Memory B cell (primary cell): ENCODE measurements around the gene APRT.
A peak's percentile ranks its signal among the peaks of the same experiment; 100 is the strongest.

Experiments
- ATAC-seq: fragments of 150-1000 bp; cut with Tn5 transposase; 2 replicates; pipeline ENCODE4 v1.10.0; 2021; ENCODE audit warnings: low read depth, mild to moderate bottlenecking, moderate library complexity
- DNase-seq, 2 donors: peaks; one replicate each; pipeline ENCODE4 v3.0.0; 2022; ENCODE audit warnings: low spot score in 2 of 2
- H3K27ac Mint-ChIP-seq: one replicate; pipeline ENCODE4 v1.8.0; 2022; ENCODE audit warnings: mild to moderate bottlenecking, moderate library complexity, mixed read lengths
- H3K27me3 Mint-ChIP-seq: one replicate; pipeline ENCODE4 v1.8.0; 2022; ENCODE audit warnings: mixed read lengths
- H3K36me3 Mint-ChIP-seq: one replicate; pipeline ENCODE4 v1.8.0; 2022; ENCODE audit warnings: mild to moderate bottlenecking, mixed read lengths
- H3K4me1 Mint-ChIP-seq: one replicate; pipeline ENCODE4 v1.8.0; 2022; ENCODE audit warnings: mixed read lengths
- H3K4me3 Mint-ChIP-seq: one replicate; pipeline ENCODE4 v1.8.0; 2022; ENCODE audit warnings: mild to moderate bottlenecking, moderate library complexity, mixed read lengths
- H3K9me3 Mint-ChIP-seq: one replicate; pipeline ENCODE4 v1.8.0; 2022; ENCODE audit warnings: mixed read lengths

APRT gene

DNA sequence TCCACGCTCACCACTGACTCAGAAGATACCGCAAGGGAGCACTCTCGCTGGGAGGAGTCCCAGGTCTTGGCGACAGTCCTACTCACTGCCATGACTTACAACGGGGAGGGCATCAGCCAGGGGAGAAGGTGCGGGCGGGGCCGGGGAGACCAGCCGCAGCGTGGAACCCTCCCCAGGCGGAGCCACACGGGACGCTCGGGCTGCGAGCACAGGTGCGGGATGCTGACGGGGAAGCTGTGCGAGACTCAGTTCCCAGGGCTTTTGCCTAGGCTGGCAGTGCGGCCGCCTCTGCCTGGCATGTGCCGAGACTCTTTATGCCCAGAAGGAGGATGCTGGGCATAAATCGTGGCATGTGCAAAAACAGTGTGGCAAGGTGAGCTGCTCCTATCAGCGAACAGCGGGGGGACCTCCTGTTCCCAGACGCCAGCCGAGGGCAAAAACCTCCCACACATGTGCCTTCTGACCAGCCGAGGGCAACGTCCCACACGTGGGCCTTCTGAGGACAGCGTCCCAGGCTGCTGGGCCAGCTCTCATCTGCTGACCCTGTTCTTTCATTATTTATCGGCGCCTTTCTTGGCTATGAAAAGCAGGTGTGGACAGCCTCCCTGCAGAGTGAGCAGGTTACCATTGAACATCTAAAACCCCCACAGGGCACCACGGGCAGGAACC lies 38.9 kb upstream of the APRT start:
- no peak for ATAC-seq
- H3K4me3 Mint-ChIP-seq: no peak overlapping the region
- H3K4me1 Mint-ChIP-seq: peaks cover 7% of the 10 kb centered on the region
- no peak for DNase-seq
- H3K27ac Mint-ChIP-seq: no peak overlapping the region
- H3K36me3 Mint-ChIP-seq: no peaks in the 10 kb centered on the region
- H3K9me3 Mint-ChIP-seq: no peaks in the 10 kb centered on the region
- H3K27me3 Mint-ChIP-seq: no peaks in the 10 kb centered on the region

DNA sequence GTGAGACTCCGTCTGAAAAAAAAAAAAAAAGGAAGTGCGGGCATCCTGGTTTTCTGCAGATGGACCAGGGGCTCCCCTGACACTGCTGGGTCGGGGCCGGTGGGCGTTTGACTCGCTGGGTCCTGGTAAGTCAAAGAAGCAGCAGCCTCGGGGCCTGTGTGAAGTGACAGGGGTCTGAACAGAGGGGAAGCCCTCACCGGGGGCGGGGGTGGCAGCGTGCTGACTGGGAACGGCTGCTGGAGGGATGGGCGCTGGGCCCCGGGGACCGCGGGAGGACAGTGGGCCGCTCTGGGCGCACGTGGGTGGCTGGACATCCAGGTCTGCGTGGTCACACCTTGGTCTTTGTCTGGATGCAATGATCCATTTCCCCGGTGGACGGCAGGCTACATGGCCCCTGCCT lies 36.8 kb upstream of the APRT start:
- Mint-ChIP-seq H3K36me3 (no peaks in the 10 kb centered on the region), H3K9me3 (no peaks in the 10 kb centered on the region), H3K27ac (no peak overlapping the region), H3K4me1 (peaks cover 3% of the 10 kb centered on the region), H3K27me3 (no peaks in the 10 kb centered on the region), H3K4me3 (no peak overlapping the region)
- ATAC-seq (no peak), DNase-seq (no peak)

DNA sequence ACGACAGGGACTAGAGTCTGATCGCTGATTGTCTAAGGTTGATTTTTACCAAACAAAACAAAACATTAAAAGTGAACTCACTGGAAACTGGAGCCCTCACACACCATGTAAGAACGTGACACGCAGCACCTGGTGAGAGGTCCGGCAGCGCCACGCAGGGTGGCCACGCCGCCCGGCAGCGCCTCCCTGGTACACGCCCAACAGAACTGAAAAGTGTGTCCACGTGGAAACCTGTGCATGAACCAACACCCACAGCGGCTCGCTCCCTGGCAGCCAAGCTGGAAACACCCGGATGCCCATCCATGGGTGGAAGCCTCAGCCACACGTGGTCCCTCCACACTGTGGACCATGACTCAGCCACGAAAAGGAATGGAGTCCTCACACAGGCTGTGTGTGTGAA lies 35.9 kb upstream of the APRT start:
- Mint-ChIP-seq H3K27me3 (no peaks in the 10 kb centered on the region), H3K4me3 (no peak overlapping the region), H3K4me1 (peaks cover 5% of the 10 kb centered on the region), H3K27ac (no peak overlapping the region), H3K9me3 (no peaks in the 10 kb centered on the region), H3K36me3 (peaks cover 3% of the 10 kb centered on the region)
- DNase-seq (no peak), ATAC-seq (no peak)

DNA sequence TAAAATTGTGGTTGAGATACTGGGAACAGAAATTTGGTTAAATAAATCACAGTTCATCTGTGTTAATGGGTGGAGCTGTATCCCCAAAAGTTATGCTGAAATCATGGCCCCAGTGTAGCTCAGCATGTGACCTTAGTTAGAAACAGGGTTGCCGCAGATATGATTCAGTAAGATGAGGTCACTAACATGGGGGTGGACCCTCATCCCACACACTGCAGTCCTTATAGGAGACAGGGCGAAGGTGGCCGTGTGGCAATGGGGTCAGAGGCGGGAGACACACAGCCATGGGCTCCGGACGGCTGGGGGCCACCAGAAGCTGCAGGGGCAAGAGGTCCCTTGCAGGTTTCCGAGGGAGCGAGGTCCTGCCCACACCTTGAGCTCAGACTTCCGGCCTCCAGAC lies 34.4 kb upstream of the APRT start:
- Mint-ChIP-seq H3K9me3 (no peaks in the 10 kb centered on the region), H3K4me3 (no peak overlapping the region), H3K27me3 (no peaks in the 10 kb centered on the region), H3K27ac (no peak overlapping the region), H3K4me1 (peaks cover 7% of the 10 kb centered on the region), H3K36me3 (peaks cover 3% of the 10 kb centered on the region)
- DNase-seq (no peak), ATAC-seq (no peak)

DNA sequence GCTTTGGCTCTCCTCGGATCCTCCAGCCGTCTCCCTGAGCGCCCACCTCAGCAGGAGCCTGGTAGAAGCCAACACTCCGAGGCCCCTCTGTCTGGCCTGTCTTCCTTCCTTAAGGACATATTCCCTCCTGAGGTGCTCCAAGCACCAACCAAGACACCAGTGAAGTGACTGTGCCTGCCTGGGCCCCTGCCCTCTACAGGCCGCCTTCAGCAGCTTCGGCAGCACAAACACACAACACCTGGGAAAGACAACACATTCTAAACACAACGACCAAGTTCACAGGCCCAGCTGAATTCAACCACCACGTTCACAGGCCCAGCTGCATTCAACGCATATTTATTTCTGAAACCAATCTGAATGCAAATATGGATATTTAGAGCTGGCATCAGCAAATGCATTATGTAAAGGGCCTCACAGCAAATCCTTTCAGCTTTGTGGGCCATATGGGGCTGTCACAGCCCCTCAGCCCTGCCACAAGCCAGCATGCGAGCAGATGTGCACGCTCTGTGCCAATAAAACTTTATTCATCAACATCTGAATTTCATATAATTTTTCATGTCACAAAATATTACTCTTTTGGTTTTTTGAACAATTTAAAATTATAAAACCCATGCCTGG lies 32.8 kb upstream of the APRT start:
- H3K4me3 Mint-ChIP-seq: no peak overlapping the region
- H3K27me3 Mint-ChIP-seq: no peaks in the 10 kb centered on the region
- peaks cover 7% of the 10 kb centered on the region for H3K36me3 Mint-ChIP-seq
- no peaks in the 10 kb centered on the region for H3K9me3 Mint-ChIP-seq
- peaks cover 7% of the 10 kb centered on the region for H3K4me1 Mint-ChIP-seq
- no peak overlapping the region for H3K27ac Mint-ChIP-seq
- DNase-seq (no peak), ATAC-seq (no peak)

DNA sequence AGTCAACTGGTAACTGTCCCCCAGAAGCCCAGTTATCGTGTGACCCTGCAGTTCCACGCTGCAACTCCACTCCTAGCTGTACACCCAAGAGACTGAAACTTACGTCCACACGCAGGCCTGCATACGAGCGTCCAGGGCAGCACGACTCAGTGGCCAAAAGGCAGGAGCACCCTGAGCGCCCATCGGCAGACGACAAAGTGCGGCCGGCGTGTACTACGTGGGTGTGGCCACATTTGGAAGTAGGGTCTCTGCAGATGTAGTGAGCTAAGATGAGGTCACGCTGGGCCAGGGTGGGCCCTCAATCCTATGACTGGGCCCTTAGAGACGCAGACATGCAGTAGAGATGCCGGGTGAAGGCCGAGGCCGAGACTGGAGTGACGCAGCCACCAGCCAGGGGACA lies 31.5 kb upstream of the APRT start:
- Mint-ChIP-seq H3K9me3 (no peaks in the 10 kb centered on the region), H3K4me3 (no peak overlapping the region), H3K27me3 (no peaks in the 10 kb centered on the region), H3K4me1 (peaks cover 7% of the 10 kb centered on the region), H3K27ac (no peak overlapping the region), H3K36me3 (peaks cover 7% of the 10 kb centered on the region)
- DNase-seq (no peak), ATAC-seq (no peak)

DNA sequence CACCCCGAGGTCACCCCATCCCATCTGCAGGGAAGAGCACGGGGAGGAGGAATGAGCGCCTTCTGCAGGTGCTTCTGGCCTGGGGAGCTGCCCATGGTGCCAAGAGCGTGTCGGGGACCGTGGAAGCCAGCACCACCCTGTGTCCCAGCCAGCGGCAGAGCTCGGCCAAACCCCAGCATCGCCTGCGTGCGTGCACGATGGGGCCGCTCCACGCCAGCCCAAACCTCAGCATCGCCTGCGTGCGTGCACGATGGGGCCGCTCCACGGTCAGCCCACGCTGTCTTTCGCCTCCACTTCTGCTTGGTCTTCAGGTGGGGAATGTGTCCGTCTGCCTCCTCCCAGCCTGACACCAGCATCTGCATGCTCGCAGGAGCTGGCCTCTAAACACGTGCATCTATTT lies 31.1 kb upstream of the APRT start:
- H3K36me3 Mint-ChIP-seq: peaks cover 7% of the 10 kb centered on the region
- DNase-seq (no peak), ATAC-seq (no peak)
- peaks cover 7% of the 10 kb centered on the region for H3K4me1 Mint-ChIP-seq
- no peaks in the 10 kb centered on the region for H3K27me3 Mint-ChIP-seq
- no peaks in the 10 kb centered on the region for H3K9me3 Mint-ChIP-seq
- H3K27ac Mint-ChIP-seq: no peak overlapping the region
- H3K4me3 Mint-ChIP-seq: no peak overlapping the region

DNA sequence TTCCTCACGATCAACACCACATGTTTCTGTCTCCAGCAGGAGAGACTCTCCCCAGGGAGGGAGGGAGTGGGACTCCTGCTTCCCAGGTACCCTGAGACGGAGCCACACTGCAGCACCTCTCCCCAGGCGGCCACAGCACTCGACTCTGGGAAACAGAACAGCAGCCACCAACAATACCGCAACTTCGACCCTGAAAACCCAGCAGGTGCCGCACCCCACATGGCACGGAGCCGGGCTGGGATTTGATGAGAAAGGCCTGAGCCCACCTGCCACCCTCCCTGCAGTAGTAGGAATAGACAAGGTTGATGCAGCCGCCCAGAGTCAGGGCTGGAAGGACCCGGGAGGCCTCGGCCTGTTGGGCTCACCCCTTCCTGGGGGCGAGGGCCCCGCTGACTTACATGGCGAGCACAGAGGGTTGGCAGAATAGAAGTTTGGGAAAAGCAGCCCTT lies 30.6 kb upstream of the APRT start:
- ATAC-seq (no peak), DNase-seq (no peak)
- Mint-ChIP-seq H3K4me3 (no peak overlapping the region), H3K27me3 (no peaks in the 10 kb centered on the region), H3K9me3 (no peaks in the 10 kb centered on the region), H3K4me1 (peaks cover 7% of the 10 kb centered on the region), H3K27ac (no peak overlapping the region), H3K36me3 (peaks cover 7% of the 10 kb centered on the region)

DNA sequence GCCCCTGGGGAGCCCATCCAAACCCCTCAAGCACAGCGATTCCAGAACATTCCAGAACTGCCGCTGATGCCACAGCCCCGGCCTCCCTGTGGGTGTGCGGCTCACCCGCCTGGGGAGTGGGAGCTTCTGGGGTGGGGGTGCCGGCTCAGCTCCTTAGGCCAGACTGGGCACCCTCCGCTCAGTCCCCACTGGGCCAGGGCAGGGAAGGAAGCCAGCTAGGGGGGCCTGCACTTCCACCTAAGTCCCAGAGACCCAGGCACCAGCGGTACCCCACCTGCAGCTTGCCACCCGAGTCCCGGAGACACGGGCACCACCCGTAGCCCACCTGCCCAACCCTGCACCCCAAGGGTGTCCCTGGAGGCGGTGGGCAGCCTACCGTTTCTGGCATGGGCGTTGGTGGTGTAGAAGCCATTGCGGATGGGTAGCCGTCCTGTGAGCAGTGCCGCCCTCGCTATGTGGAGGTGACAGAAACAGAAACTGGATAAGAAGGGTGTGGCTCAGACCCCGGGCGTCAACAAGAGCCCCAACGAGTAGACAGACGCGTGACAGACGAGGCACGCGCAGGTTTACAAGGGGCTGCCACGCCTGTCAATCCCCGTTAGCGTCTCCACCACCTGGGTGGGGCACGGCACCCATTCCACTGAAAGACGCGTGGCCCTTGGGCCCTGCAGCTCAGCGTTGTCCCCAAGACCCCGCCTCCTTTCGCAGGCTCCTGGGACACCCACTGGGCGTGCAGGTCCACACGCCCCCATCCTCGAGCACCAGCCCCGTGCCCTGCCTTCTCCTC lies 30.0 kb upstream of the APRT start:
- Mint-ChIP-seq H3K4me1 (peaks cover 7% of the 10 kb centered on the region), H3K9me3 (no peaks in the 10 kb centered on the region), H3K27me3 (no peaks in the 10 kb centered on the region), H3K4me3 (peak overlapping the region; percentile 30), H3K36me3 (peaks cover 7% of the 10 kb centered on the region), H3K27ac (no peak overlapping the region)
- ATAC-seq: peak; percentile 87
- no peak for DNase-seq

DNA sequence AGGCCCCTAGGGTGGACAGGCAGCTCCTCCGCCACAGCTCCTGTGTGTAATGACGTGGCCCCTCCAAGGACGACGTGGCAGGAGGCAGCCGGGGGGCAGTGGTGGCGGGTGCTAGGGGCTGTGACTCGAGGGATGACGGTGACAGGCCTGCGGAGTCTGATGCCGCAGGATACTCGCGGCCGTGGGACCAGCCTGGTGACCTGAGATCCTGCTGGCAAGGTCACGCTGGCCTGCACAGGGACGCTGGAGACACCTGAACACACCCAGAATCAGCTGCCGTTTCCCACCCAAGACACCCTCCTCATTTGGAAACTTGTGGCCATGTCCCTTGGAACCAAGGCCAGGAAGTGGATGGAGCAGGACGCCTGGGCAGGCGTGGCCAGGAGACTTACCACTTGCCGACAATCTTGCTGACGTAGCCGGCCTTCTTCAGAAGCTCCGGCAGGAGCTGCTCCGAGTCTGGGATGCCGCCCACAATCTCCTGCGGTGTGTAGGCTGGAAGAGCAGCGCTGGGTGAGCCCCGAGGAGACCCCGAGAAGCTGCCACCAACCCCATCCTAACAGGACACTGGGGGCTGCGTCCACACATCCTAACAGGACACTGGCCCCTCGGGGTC lies 29.0 kb upstream of the APRT start:
- no peak for ATAC-seq
- Mint-ChIP-seq H3K9me3 (no peaks in the 10 kb centered on the region), H3K27me3 (no peaks in the 10 kb centered on the region), H3K4me3 (no peak overlapping the region), H3K36me3 (peaks cover 7% of the 10 kb centered on the region), H3K27ac (no peak overlapping the region), H3K4me1 (peaks cover 7% of the 10 kb centered on the region)
- DNase-seq: no peak

DNA sequence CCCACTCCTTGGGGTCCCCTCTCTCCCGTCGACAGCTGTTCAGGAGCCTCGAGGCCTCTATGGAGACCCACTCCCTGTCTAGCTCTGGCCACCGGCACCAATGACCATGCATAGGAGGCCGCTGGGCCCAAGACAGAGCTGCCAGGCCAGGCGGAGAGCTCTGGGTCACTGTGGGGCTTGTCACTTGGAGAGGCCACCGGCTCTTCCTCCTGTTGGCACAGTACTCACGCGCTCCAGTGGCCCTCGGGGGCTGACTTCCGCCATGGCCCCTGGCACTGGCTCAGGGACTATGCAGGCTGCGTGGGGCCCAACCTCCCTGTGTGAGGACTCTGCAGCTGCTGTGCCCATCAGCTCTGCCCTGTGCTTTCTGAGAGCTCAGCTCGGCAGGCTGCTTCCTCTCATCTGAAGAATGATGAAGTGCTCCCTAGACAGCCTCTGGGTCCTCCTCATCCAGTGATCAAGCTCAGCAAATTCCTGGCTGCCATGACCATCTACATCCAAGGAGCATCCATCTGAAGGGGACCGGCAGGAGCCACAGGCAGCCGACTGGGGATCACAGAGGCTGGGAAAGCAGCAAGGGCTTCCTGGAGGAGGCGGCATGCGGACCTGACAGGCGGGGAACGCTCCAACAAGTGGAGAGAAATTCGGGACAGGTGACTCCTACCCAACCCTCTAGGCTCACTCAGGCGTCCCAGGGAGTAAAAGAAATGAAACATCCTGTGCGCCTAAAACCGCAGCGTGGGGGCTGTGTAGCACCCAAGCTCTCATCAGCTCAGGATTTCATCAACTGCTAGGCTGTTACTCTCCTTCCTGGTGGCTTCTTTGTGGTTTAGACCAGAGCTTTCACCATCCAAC lies 28.2 kb upstream of the APRT start:
- H3K27me3 Mint-ChIP-seq: no peaks in the 10 kb centered on the region
- no peak for DNase-seq
- no peak for ATAC-seq
- no peaks in the 10 kb centered on the region for H3K9me3 Mint-ChIP-seq
- H3K36me3 Mint-ChIP-seq: peaks cover 9% of the 10 kb centered on the region
- H3K4me1 Mint-ChIP-seq: peaks cover 7% of the 10 kb centered on the region
- H3K27ac Mint-ChIP-seq: no peak overlapping the region
- no peak overlapping the region for H3K4me3 Mint-ChIP-seq

DNA sequence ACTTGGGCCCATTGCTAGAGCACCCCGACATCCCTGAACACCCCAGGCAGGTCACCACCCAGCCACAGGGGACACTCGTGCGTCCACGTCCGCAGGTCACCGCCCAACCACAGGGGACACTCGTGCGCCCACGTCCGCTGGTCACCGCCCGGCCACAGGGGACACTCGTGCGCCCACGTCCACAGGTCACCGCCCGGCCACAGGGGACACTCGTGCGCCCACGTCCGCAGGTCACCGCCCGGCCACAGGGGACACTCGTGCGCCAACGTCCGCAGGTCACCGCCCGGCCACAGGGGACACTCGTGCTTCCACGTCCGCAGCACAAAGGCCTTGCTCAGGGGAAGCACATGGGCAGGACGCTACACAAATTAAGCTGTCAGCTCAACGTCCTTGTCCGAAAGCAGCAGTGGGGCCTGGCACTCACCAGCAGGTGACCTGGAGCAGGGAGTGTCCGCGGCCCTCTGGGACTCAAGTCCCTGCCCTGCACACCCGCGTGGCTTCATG lies 27.4 kb upstream of the APRT start:
- Mint-ChIP-seq H3K27ac (no peak overlapping the region), H3K27me3 (no peaks in the 10 kb centered on the region), H3K4me1 (peaks cover 7% of the 10 kb centered on the region), H3K9me3 (no peaks in the 10 kb centered on the region), H3K4me3 (no peak overlapping the region), H3K36me3 (peaks cover 9% of the 10 kb centered on the region)
- ATAC-seq (no peak), DNase-seq (no peak)

DNA sequence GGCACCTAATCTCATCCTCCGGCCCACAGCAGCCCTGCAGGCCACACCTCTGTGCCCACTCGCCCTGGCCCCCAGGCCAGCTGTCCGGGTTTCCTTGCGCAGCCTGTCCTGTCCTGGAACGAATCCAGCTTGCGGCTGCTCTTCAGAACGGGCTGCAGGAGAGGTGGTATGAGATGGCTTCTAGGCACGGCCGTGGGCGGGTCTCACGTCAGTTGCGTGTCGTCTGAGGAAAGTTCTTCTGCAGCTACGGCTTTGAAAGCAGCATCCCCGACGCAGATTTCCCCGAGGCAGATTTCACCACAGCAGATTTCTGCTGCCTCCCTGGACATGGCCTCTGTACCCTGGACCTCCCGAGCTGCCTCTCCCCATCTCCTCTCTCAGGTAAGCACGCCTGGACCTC lies 26.8 kb upstream of the APRT start:
- no peak overlapping the region for H3K27ac Mint-ChIP-seq
- H3K9me3 Mint-ChIP-seq: no peaks in the 10 kb centered on the region
- DNase-seq (no peak), ATAC-seq (no peak)
- no peak overlapping the region for H3K4me3 Mint-ChIP-seq
- peaks cover 7% of the 10 kb centered on the region for H3K4me1 Mint-ChIP-seq
- H3K36me3 Mint-ChIP-seq: peaks cover 9% of the 10 kb centered on the region
- H3K27me3 Mint-ChIP-seq: no peaks in the 10 kb centered on the region
